NCI-H2171 treated with DMSO at 0.1 percent for 48 hours (cell line): ENCODE data around the gene ADAR.
A peak's percentile ranks its signal among the peaks of the same experiment; 100 is the strongest.

ENCODE experiments used
- DNase-seq: peaks from one replicate; lab custom pipeline; 2025; lab: John Stamatoyannopoulos, UW

The ADAR gene

DNA sequence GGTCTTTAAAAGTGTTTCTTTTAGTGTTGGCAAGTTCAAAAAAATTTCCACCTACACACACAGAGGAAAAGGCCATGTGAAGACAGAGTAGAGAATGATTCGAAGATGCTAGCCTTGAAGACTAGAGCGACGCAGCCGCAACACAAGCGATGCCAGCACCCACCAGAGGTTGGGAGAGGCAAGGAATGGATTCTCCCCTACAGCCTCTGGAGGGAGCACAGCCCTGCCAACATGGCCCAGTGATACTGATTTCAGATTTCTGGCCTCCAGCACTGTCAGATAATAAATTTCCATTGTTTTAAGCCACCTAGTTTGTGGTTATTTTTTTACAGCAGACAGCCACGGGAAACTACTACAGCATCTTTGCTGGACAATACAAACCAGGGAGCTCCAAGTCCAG is 6.9 kb upstream of the ADAR start:
- no peak for DNase-seq

DNA sequence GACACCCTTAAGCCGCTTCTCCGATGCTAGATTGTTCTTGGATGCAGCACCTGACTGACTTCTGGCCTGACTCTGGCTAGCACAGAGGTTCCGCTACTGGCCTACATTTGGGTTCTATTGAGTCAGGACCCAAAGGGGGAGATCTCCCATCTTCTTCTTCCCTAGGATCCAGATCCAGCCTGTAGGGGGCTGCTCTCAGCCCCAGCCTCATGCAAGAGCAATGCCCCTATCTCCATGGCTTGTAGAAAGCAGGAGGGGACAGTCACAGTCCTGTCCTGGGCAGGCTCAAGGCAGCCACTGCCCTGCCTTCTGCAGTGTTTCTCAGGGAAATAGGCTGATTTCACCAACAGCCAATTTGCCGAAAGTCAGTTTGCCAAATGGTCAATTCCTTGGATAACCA is 6.3 kb upstream of the ADAR start:
- no peak for DNase-seq

- DNase-seq = no peak
These were observed 3.3 kb upstream of the ADAR start for GRCh38 chr1:154611150-154611862.

DNA sequence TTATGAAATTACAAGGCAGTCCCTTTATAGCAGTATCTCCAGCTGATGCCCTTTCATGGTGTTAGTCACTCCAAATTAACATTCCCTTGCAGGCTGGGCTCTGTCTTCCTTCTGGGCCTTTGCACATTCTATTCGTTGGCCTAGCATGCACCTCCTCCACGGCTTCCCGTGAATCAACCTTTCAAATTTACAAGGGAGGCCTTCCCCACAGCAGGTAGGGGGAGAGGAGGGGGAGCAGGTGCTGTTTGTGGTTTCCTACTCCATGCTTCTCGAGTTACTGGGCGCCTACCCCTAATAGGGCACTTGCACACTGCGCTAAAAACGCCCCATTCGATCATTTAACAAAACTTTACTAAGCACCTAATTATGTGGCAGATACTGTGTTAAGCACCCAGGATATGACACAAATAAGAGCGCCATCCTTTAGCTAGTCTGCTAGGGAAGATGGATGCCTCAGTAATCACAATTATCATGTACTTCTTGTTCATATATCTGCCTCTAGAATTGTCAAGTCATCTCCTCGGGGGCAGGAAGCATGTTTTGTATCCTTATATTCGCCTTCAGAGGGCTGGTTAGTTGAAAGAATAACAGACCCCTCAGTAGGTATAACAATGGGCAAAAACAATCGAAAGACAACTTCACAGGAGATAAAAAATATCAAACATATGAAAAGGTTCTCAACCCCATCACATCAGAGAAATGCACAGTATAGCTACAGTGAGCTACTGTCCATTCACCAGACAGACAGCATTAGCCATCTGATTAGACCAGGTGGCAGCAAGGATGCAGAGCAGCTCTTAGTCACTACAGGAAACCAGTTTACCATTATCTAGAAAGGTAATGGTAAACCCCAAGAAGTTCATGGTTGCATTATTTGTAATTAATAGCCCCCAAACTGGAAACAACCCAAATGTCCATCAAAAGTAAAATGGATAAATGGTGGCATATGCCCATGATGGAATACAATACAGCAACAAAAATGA is 1.7 kb upstream of the ADAR start:
- DNase-seq = peak; percentile 58

DNA sequence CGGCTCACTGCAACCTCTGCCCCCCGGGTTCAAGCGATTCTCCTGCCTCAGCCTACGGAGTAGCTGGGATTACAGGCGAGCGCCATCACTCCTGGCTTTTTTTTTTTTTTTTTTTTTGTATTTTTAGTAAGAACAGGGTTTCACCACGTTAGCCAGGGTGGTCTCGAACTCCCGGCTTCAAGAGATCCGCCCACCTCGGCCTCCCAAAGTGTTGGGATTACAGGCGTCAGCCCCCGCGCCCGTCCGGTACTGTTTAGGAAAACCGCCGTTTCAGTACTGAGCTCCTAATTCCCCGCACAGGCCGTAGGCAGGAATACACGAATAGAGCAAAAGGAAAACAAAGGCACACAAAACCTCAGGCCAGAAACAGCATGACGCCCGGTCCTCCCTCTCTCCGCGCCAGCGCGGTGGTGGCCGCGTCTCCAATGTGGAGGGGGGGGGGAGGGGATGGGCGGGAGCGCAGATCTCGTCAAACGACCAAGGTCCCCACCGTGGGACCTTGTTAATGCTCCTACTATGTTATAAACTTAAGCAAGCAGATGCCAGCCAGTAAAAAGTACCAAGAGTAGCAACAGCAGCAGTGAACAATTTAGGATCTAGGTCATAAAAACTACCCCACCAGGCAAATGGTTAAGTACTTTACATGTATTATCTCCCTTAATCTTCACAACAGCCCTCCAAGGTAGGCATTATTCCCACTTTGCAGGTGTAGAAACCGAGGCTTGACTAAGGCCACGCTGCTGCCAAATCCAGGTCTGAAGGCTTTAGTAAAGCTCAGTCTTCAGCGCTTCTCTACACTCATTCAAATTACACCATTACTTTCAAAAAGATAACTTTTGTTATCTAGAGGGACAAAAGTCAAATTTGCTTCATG is 648 bp upstream of the ADAR start:
- peak; percentile 61 for DNase-seq

DNA sequence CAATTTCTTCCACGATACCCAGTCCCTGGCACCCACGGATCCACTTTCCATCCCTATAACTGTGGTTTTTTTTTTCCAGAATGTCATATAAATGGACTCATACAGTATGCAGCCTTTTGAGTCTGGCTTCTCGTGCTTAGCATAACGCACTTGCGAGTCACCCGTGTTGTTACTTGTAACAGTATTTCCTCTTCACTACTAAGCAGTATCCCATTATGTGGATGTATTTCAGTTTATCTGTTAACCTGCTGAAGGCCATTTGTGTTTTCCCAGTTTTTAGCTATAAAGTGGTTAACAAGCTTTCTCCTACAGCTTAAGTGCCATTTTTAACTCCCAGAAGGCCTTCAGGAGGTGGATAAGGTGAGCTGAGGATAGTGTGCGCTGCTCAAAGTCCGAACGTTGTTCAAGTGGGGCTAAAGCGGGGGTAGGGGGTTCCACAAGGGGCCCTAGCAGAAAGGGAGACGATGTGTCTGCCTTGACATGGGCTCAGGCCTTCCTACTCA is 829 bp downstream of the ADAR start:
- no peak for DNase-seq

- DNase-seq = no peak
These were observed 2.5 kb downstream of the ADAR start for GRCh38 chr1:154605534-154605933.

DNA sequence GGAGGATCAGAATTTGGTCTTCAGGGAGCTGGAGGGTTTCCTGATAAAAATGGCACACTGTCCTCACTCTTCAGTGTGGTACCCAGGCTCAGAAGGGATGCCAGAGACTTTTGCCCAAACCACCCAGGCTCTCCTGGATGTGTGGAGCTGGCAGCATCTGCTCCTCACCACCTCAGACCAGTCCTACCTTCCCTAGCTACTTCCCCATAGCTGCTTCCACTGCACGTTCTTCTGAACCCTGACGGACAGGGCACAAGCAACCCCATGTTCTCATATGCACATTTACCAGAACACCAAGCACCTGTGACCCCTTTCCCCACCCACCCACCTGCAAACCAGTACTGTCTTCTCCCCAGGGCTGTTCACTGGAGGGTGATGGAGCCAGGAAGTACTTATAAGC is 4.7 kb downstream of the ADAR start:
- no peak for DNase-seq

DNA sequence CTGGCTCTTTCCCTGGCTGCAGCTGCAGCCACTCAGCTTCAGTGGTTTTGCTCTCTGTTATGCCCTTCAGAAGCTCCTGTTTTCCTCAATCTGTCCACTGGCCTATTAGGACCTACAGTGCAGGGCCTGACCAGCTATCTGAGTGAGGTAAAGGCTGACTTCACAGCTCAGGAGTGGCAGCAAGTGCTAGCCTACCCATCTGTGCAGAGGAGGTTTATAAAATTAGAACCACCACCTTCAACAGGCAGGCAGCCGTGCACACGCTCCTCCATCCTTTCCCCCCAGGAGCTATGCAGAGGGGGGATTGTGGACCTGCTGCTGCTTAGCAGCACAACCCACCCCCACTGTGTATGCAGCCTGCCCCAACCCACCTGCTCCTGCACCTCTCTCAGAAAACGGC is 8.3 kb downstream of the ADAR start:
- no peak for DNase-seq

GRCh38 chr1:154598871-154599635 is 8.9 kb downstream of the ADAR start:
- DNase-seq = no peak

GRCh38 chr1:154595621-154596020 is 12.4 kb downstream of the ADAR start:
- no peak for DNase-seq

DNA sequence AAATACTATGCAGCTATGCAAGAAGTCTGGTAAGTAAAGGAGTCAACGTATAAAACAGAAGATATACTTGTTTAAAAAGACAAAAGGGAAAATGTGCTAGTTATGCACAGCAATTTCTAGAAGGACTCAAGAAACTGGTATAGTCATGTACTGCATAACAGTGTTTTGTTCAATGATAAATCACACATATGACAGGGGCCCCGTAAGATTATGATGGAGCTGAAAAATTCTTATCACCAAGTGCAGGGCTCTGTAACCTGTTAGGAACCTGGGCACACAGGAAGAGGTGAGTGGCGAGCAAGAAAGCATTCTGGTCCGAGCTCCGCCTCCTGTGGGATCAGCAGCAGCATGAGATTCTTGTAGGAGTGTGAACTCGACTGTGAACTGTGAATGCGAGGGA is 13.2 kb downstream of the ADAR start:
- DNase-seq = no peak

- DNase-seq = no peak
These were observed 14.6 kb downstream of the ADAR start for GRCh38 chr1:154593390-154593789.

DNA sequence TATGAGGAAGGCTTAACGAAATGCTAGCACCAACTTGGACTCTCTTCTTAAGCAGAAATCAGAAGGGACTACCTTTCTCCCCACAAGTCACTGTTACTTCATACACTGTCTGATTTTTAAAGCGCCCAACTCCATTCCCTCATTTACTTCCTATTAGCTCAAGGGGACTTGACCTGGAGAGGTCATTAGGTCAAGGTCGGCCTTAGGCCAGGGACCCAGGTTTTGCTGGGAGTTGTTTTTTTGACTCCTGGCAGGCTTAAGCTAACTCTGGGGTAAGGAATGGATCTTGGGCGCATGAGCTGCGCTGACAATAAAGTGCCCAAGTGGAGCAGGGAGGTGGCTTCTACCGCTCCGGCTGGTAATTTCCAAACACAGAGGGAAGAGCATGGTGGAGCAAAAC is 16.8 kb downstream of the ADAR start:
- DNase-seq = no peak

- DNase-seq = no peak
These were observed 17.2 kb downstream of the ADAR start for GRCh38 chr1:154590756-154591155.

GRCh38 chr1:154589780-154590179 is 18.2 kb downstream of the ADAR start:
- no peak for DNase-seq

- DNase-seq = no peak
These were observed 21.3 kb downstream of the ADAR start for GRCh38 chr1:154586641-154587040.

- no peak for DNase-seq
These were observed 21.8 kb downstream of the ADAR start for GRCh38 chr1:154586231-154586630.

GRCh38 chr1:154584267-154584994 is 23.6 kb downstream of the ADAR start:
- DNase-seq = no peak

DNA sequence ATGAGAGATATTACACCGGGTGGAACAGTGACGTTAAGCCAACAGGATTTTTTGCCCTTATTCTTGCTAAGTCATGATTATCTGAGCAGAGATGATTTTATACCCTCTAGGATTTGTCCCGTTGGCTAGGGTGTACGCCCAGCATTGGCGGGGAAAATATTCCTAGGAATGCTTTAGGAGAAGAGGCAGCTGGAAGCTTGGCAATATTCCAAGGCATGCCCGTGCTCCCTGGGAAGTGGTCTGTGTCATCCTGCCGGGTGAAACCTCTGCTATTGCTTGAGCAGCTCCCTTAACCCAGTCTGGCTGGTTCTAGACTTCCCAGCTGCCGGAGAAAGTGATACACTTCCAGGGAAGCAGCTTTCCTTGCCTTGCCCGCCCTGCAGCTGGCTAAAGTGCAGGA is 24.2 kb downstream of the ADAR start:
- peak; percentile 14 for DNase-seq

DNA sequence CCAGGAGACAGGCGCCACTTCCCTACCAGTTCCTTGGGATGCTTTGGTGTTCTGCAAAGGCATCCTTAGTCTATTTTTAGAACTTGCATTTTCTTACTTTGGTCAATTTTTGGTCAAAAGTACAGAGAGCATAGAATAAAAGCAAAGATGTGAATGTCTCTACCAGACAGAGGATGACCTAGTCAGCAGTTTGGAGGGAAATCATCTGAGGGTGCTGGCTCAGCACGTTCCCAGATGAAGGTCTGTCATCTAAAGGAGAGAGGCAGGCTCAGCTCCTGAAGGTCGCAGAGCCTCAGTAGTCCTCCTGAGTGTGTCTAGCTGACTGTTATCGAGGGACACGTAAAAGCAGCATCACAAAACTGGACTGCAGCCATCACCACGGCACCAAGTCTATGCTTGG is 25.1 kb downstream of the ADAR start:
- no peak for DNase-seq
